Smooth muscle cell (in vitro differentiated cells): ENCODE measurements around the gene CHMP2A. TPM values are rescaled to one million over a fixed set of nuclear protein-coding genes. Genes with fewer than 3 reads are reported as not detected.
A peak's percentile ranks its signal among the peaks of the same experiment; 100 is the strongest.
"Not testable (repeated sequence)": the region's sequence is repeated elsewhere in the genome, so short reads cannot be mapped to it uniquely, and the experiment has no call there.

Experiments used
- DNase-seq: peaks from one replicate; lab custom pipeline; 2025; ENCODE audit not compliant: unreplicated experiment; lab: John Stamatoyannopoulos, UW
- H2AFZ ChIP-seq: fragments of 200-600 bp; sonication (generic); 2 replicates; pipeline ENCODE4 v1.6.0; 2016; ENCODE audit warnings: antibody characterized with exemption, low read depth, mild to moderate bottlenecking
- H3F3A ChIP-seq: fragments of 200-600 bp; sonication (generic); 2 replicates; pipeline ENCODE4 v1.6.0; 2017; ENCODE audit warnings: antibody characterized with exemption, low read depth
- H3K27ac ChIP-seq: fragments of 200-600 bp; sonication (generic); 2 replicates; pipeline ENCODE4 v1.5.1; 2016; ENCODE audit warnings: low read depth, mild to moderate bottlenecking
- H3K27me3 ChIP-seq: fragments of 200-600 bp; sonication (generic); 2 replicates; pipeline ENCODE4 v1.6.1; 2016; ENCODE audit warnings: low read depth, mild to moderate bottlenecking
- H3K36me3 ChIP-seq: fragments of 200-600 bp; sonication (generic); 2 replicates; pipeline ENCODE4 v1.5.1; 2016; ENCODE audit warnings: low read depth
- H3K4me1 ChIP-seq: fragments of 200-600 bp; sonication (generic); 2 replicates; pipeline ENCODE4 v1.5.1; 2016; ENCODE audit warnings: low read depth
- H3K4me2 ChIP-seq: fragments of 200-600 bp; sonication (generic); 2 replicates; pipeline ENCODE4 v1.6.0; 2016; ENCODE audit warnings: mild to moderate bottlenecking
- H3K4me3 ChIP-seq: fragments of 200-600 bp; sonication (generic); 2 replicates; pipeline ENCODE4 v1.5.1; 2016; ENCODE audit warnings: mild to moderate bottlenecking
- H3K79me2 ChIP-seq: fragments of 200-600 bp; sonication (generic); 2 replicates; pipeline ENCODE4 v1.6.0; 2016; ENCODE audit warnings: low read depth, mild to moderate bottlenecking
- H3K9ac ChIP-seq: fragments of 200-600 bp; sonication (generic); 2 replicates; pipeline ENCODE4 v1.6.0; 2016; ENCODE audit warnings: low read depth
- H3K9me3 ChIP-seq: fragments of 200-600 bp; sonication (generic); replicated peaks from 2 replicates; pipeline ENCODE4 v1.5.1; 2016; ENCODE audit warnings: low read depth
- H4K20me1 ChIP-seq: fragments of 200-600 bp; sonication (generic); 2 replicates; pipeline ENCODE4 v1.6.0; 2016; ENCODE audit warnings: low read depth
- WGBS: methylation state at CpG from one replicate; pipeline ENCODE4 v1.1.7; 2016; ENCODE audit warnings: low lambda C conversion rate; 5-methylcytosine and 5-hydroxymethylcytosine counted together
- microRNA-seq: library from miRNA; unstranded; fragments of <30 nt; microRNA quantifications from one replicate; pipeline ENCODE4, GENCODE V29; 2016; ENCODE audit warnings: borderline number of aligned reads
- polyA plus RNA-seq: library from polyadenylated mRNA; unstranded; fragments of >200 nt; fragmentation: Nextera tagmentation; extraction: Ambion mirVana; gene quantifications from 2 replicates; pipeline ENCODE4 v1.2.1, GENCODE V29; 2016
- small RNA-seq: library from RNA; depleted of rRNA; stranded (forward); fragments of <200 nt; gene quantifications from one replicate; pipeline ENCODE3, GENCODE V24; 2014
- total RNA-seq: library from RNA; depleted of rRNA; stranded (reverse); fragments of >200 nt; gene quantifications from 2 replicates; pipeline ENCODE4 v1.2.3, GENCODE V29; 2014
- TF ChIP-seq, protein P1 (sequence below): fragments of 200-600 bp; sonication (generic); IDR thresholded peaks from 2 replicates; pipeline ENCODE4 v1.5.1; 2017; ENCODE audit warnings: borderline replicate concordance, mild to moderate bottlenecking, antibody characterized with exemption; ENCODE audit not compliant: insufficient read depth, poor library complexity, severe bottlenecking

Gene CHMP2A
- total and polyA plus RNA-seq, 2 experiments from 2014 or later = 153 to 213 TPM

DNA sequence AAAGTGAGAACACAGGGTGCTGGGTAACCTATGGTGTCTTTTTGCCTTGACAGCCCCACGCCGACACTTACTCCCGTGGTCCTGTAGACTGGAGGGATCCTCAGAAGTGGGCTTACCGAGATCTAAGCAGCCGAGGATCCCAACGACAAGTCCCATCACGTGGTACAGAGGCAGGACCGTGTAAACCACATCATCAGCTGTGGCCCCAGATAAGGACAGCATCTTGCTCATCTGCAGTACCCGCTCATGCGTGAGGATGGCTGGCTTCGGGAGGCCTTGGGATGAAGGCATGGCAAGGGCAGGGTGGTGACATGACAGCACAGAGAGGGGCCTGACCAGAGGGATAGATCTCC is 45.2 kb downstream of the CHMP2A start:
- H3K79me2 ChIP-seq = peaks cover 4% of the 10 kb centered on the region
- TF ChIP-seq, protein P1, sequence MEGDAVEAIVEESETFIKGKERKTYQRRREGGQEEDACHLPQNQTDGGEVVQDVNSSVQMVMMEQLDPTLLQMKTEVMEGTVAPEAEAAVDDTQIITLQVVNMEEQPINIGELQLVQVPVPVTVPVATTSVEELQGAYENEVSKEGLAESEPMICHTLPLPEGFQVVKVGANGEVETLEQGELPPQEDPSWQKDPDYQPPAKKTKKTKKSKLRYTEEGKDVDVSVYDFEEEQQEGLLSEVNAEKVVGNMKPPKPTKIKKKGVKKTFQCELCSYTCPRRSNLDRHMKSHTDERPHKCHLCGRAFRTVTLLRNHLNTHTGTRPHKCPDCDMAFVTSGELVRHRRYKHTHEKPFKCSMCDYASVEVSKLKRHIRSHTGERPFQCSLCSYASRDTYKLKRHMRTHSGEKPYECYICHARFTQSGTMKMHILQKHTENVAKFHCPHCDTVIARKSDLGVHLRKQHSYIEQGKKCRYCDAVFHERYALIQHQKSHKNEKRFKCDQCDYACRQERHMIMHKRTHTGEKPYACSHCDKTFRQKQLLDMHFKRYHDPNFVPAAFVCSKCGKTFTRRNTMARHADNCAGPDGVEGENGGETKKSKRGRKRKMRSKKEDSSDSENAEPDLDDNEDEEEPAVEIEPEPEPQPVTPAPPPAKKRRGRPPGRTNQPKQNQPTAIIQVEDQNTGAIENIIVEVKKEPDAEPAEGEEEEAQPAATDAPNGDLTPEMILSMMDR = no peak
- H3K9me3 ChIP-seq = no peaks in the 10 kb centered on the region
- H3K4me3 ChIP-seq = no peak overlapping the region
- no peaks in the 10 kb centered on the region for H3F3A ChIP-seq
- WGBS = 90% methylated on average over 11 of the region's 11 CpGs
- H2AFZ ChIP-seq = no peak overlapping the region
- DNase-seq = no peak
- H3K9ac ChIP-seq = no peak overlapping the region
- H3K27me3 ChIP-seq = no peaks in the 10 kb centered on the region
- no peaks in the 10 kb centered on the region for H3K36me3 ChIP-seq
- H3K4me1 ChIP-seq = no peaks in the 10 kb centered on the region
- no peak overlapping the region for H3K27ac ChIP-seq
- no peak overlapping the region for H3K4me2 ChIP-seq
- H4K20me1 ChIP-seq = no peaks in the 10 kb centered on the region

DNA sequence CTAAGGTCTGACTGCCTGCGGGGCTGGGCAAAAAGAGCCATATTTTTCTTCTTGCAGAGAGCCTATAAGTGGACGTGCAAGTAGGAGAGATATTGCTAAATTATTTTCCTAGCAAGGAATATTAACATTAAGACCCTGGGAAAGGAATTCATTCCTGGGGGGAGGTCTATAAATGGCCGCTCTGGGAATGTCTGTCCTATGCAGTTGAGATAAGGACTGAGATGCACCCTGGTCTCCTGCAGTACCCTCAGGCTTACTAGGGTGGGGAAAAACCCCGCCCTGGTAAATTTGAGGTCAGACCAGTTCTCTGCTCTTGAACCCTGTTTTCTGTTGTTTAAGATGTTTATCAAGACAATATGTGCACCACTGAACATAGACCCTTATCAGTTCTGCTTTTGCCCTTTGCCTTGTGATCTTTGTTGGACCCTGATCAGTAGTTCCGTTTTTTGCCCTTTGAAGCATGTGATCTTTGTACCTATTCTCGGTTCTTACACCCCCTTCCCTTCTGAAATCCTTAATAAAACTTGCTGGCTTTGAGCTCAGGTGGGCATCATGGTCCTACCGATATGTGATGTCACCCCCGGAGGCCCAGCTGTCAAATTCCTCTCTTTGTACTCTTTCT is 47.2 kb downstream of the CHMP2A start:
- 74% methylated on average over 8 of the region's 8 CpGs for WGBS
- H3K27ac ChIP-seq, H3K4me2 ChIP-seq, H3K9ac ChIP-seq, H3F3A ChIP-seq, H3K27me3 ChIP-seq, H4K20me1 ChIP-seq, H3K36me3 ChIP-seq, H3K9me3 ChIP-seq, H2AFZ ChIP-seq, H3K4me1 ChIP-seq, DNase-seq, H3K4me3 ChIP-seq, H3K79me2 ChIP-seq: not testable (repeated sequence)

Small RNA genes lying within 50 kb of the gene (microRNA-seq; reads per million reads assigned to microRNA genes)
- 6.4 reads per million, percentile 4 among the genes with 10 or more reads in this experiment for gene MIR6807

Small RNA genes lying within 50 kb of the gene (small RNA-seq; reads per million reads assigned to genes)
- 0.21 reads per million for gene MIR6807
- not detected for gene RN7SL525P

Other genes starting within 250 kb of the CHMP2A start
- 46.4 and 93.9 TPM in 2 replicates for gene ERVK3-1, start 249.7 kb downstream of the CHMP2A start, total RNA-seq
- gene ERVK3-1, start 249.7 kb downstream of the CHMP2A start, polyA plus RNA-seq = 46.5 and 57.7 TPM in 2 replicates
- gene ZSCAN22, start 228.1 kb downstream of the CHMP2A start, total RNA-seq = 1.7 and 2.2 TPM in 2 replicates
- 2.4 and 2.5 TPM in 2 replicates for gene ZSCAN22, start 228.1 kb downstream of the CHMP2A start, polyA plus RNA-seq
- gene A1BG, start 201.6 kb downstream of the CHMP2A start, total RNA-seq = 77.8 and 92.3 TPM in 2 replicates
- 114 and 133 TPM in 2 replicates for gene A1BG, start 201.6 kb downstream of the CHMP2A start, polyA plus RNA-seq
- gene ZNF497, start 192.4 kb downstream of the CHMP2A start, total RNA-seq = 0.58 and 1.3 TPM in 2 replicates
- 4.6 and 6.1 TPM in 2 replicates for gene ZNF497, start 192.4 kb downstream of the CHMP2A start, polyA plus RNA-seq
- gene ZNF837, start 174.1 kb downstream of the CHMP2A start, total RNA-seq = 4.4 and 5.9 TPM in 2 replicates
- 7.8 and 8.4 TPM in 2 replicates for gene ZNF837, start 174.1 kb downstream of the CHMP2A start, polyA plus RNA-seq
- gene RPS5, start 167.8 kb downstream of the CHMP2A start, total RNA-seq = 1,602 and 1,773 TPM in 2 replicates
- 650 and 684 TPM in 2 replicates for gene RPS5, start 167.8 kb downstream of the CHMP2A start, polyA plus RNA-seq
- not detected in 2 replicates for gene RNF225, start 159.4 kb downstream of the CHMP2A start, total RNA-seq
- gene RNF225, start 159.4 kb downstream of the CHMP2A start, polyA plus RNA-seq = 0.96 and 2.2 TPM in 2 replicates
- gene ZNF584, start 146.5 kb downstream of the CHMP2A start, total RNA-seq = 5.0 and 16.9 TPM in 2 replicates
- gene ZNF584, start 146.5 kb downstream of the CHMP2A start, polyA plus RNA-seq = 9.1 and 12.7 TPM in 2 replicates
- gene ZNF132, start 115.0 kb downstream of the CHMP2A start, total RNA-seq = 0.63 and 2.3 TPM in 2 replicates
- gene ZNF132, start 115.0 kb downstream of the CHMP2A start, polyA plus RNA-seq = 0.40 and 0.69 TPM in 2 replicates
- gene ZNF324B, start 103.5 kb downstream of the CHMP2A start, total RNA-seq = 3.1 and 3.3 TPM in 2 replicates
- gene ZNF324B, start 103.5 kb downstream of the CHMP2A start, polyA plus RNA-seq = 1.5 and 2.6 TPM in 2 replicates
- gene ZNF324, start 88.0 kb downstream of the CHMP2A start, total RNA-seq = 4.4 and 8.8 TPM in 2 replicates
- 9.0 and 10.2 TPM in 2 replicates for gene ZNF324, start 88.0 kb downstream of the CHMP2A start, polyA plus RNA-seq
- 6.6 and 9.5 TPM in 2 replicates for gene ZNF446, start 78.8 kb downstream of the CHMP2A start, total RNA-seq
- gene ZNF446, start 78.8 kb downstream of the CHMP2A start, polyA plus RNA-seq = 9.0 and 10.5 TPM in 2 replicates
- gene SLC27A5, start 43.1 kb downstream of the CHMP2A start, total RNA-seq = 0.54 and 6.6 TPM in 2 replicates
- 7.4 and 7.5 TPM in 2 replicates for gene SLC27A5, start 43.1 kb downstream of the CHMP2A start, polyA plus RNA-seq
- gene ZBTB45, start 35.3 kb downstream of the CHMP2A start, total RNA-seq = 5.1 and 8.7 TPM in 2 replicates
- gene ZBTB45, start 35.3 kb downstream of the CHMP2A start, polyA plus RNA-seq = 23.7 and 25.1 TPM in 2 replicates
- gene TRIM28, start 11.0 kb downstream of the CHMP2A start, total RNA-seq = 144 and 148 TPM in 2 replicates
- 178 and 193 TPM in 2 replicates for gene TRIM28, start 11.0 kb downstream of the CHMP2A start, polyA plus RNA-seq
- 30.7 and 45.9 TPM in 2 replicates for gene UBE2M, start 3.5 kb upstream of the CHMP2A start, total RNA-seq
- gene UBE2M, start 3.5 kb upstream of the CHMP2A start, polyA plus RNA-seq = 118 and 126 TPM in 2 replicates
- gene MZF1, start 18.2 kb upstream of the CHMP2A start, total RNA-seq = 12.2 and 18.7 TPM in 2 replicates
- gene MZF1, start 18.2 kb upstream of the CHMP2A start, polyA plus RNA-seq = 10.2 and 18.5 TPM in 2 replicates